Endodermal cell (in vitro differentiated cells): ENCODE measurements around the gene ARMH3. TPM values are rescaled to one million over a fixed set of nuclear protein-coding genes. Genes with fewer than 3 reads are reported as not detected.

Experiments
- DNase-seq: peaks from one replicate; pipeline ENCODE4 v3.0.0-alpha.2; 2017
- H3K27ac ChIP-seq: 2 replicates; pipeline ENCODE4 v1.5.1; 2013; ENCODE audit warnings: mild to moderate bottlenecking, low read depth, low read length, moderate library complexity
- H3K27me3 ChIP-seq: 2 replicates; pipeline ENCODE4 v1.6.1; 2013; ENCODE audit warnings: mild to moderate bottlenecking, low read length, moderate library complexity; ENCODE audit not compliant: insufficient read depth, control insufficient read depth, poor library complexity, severe bottlenecking
- H3K36me3 ChIP-seq: 2 replicates; pipeline ENCODE4 v1.7.0; 2013; ENCODE audit warnings: mild to moderate bottlenecking, low read length, moderate library complexity; ENCODE audit not compliant: control insufficient read depth, insufficient read depth
- H3K4me1 ChIP-seq: one replicate; pipeline ENCODE4 v1.7.0; 2013; ENCODE audit warnings: low read length; ENCODE audit not compliant: control insufficient read depth, insufficient read depth
- H3K4me3 ChIP-seq: 2 replicates; pipeline ENCODE4 v1.5.1; 2013; ENCODE audit warnings: mild to moderate bottlenecking, low read length, moderate library complexity
- H3K9ac ChIP-seq: 2 replicates; pipeline ENCODE4 v1.6.1; 2013; ENCODE audit warnings: mild to moderate bottlenecking, low read length, moderate library complexity; ENCODE audit not compliant: poor library complexity, severe bottlenecking; ENCODE audit errors: extremely low read depth
- H3K9me3 ChIP-seq: 2 replicates; pipeline ENCODE4 v1.6.1; 2013; ENCODE audit warnings: mild to moderate bottlenecking, low read length, moderate library complexity; ENCODE audit not compliant: control insufficient read depth
- H3K27ac Mint-ChIP-seq: 2 replicates; pipeline ENCODE4 v1.8.0; 2020; ENCODE audit warnings: mixed read lengths
- H3K27me3 Mint-ChIP-seq: 2 replicates; pipeline ENCODE4 v1.8.0; 2021; ENCODE audit warnings: mild to moderate bottlenecking, mixed read lengths; ENCODE audit not compliant: insufficient read depth
- H3K36me3 Mint-ChIP-seq: 2 replicates; pipeline ENCODE4 v1.8.0; 2020; ENCODE audit warnings: low read depth, mixed read lengths
- H3K4me1 Mint-ChIP-seq: 2 replicates; pipeline ENCODE4 v1.8.0; 2020; ENCODE audit warnings: mixed read lengths
- H3K4me3 Mint-ChIP-seq: 2 replicates; pipeline ENCODE4 v1.8.0; 2020; ENCODE audit warnings: mild to moderate bottlenecking, moderate library complexity, mixed read lengths
- H3K9me3 Mint-ChIP-seq: 2 replicates; pipeline ENCODE4 v1.8.0; 2020; ENCODE audit warnings: mild to moderate bottlenecking, mixed read lengths
- CTCF ChIP-seq: fragments of 200-600 bp; sonication (generic); conservative IDR thresholded peaks from 2 replicates; pipeline ENCODE4 v1.5.0; 2021; ENCODE audit warnings: antibody characterized with exemption, mild to moderate bottlenecking
- WGBS, 2 experiments: methylation state at CpG; one replicate each; pipeline versions ENCODE4 v1.1.5 to v1.1.7; 2013; ENCODE audit warnings: missing lambda C conversion rate in 2 of 2, mixed read lengths in 1 of 2; ENCODE audit not compliant: insufficient coverage in 1 of 2, insufficient read length in 1 of 2; 5-methylcytosine and 5-hydroxymethylcytosine counted together
- total RNA-seq, 2 donors: library from RNA; stranded (reverse); fragmentation: NEBNext Ultra II Directional in 1 of 2; extraction: Animal tissue kit (Norgen Biotek cat#: 25700) in 1 of 2; gene quantifications; 2 replicates in 1 of 2; 3 replicates in 1 of 2; pipeline ENCODE4 v1.2.1, GENCODE V29; 2021

ARMH3 gene
- total RNA-seq, 2 donors from 2014 or later = 18.0 to 19.7 TPM

- no peak overlapping the region for H3K4me3 Mint-ChIP-seq
- DNase-seq = peak; percentile 71
- H3K9me3 Mint-ChIP-seq = no peaks in the 10 kb centered on the region
- H3K9me3 ChIP-seq = no peaks in the 10 kb centered on the region
- no peak overlapping the region for H3K9ac ChIP-seq
- H3K36me3 ChIP-seq = no peaks in the 10 kb centered on the region
- no peaks in the 10 kb centered on the region for H3K36me3 Mint-ChIP-seq
- H3K27ac ChIP-seq = no peak overlapping the region
- TF ChIP-seq CTCF = peak; percentile 56
- peaks cover 76% of the 10 kb centered on the region for H3K4me1 Mint-ChIP-seq
- no peak overlapping the region for H3K27ac Mint-ChIP-seq
- no peaks in the 10 kb centered on the region for H3K27me3 ChIP-seq
- H3K27me3 Mint-ChIP-seq = no peaks in the 10 kb centered on the region
- H3K4me3 ChIP-seq = no peak overlapping the region
- peaks cover 38% of the 10 kb centered on the region for H3K4me1 ChIP-seq
- 66 to 73% methylated on average over 4 to 6 of the region's 6 CpGs for WGBS, 2 experiments
Measured at GRCh38 chr10:101901340-101901739, 154.6 kb downstream of the ARMH3 start.

- Histone ChIP-seq H3K27ac (no peak overlapping the region), H3K4me3 (no peak overlapping the region), H3K27me3 (no peaks in the 10 kb centered on the region), H3K4me1 (peaks cover 27% of the 10 kb centered on the region), H3K9ac (no peak overlapping the region), H3K36me3 (no peaks in the 10 kb centered on the region), H3K9me3 (no peaks in the 10 kb centered on the region)
- no peaks in the 10 kb centered on the region for H3K36me3 Mint-ChIP-seq
- WGBS, 2 experiments = 79 to 83% methylated on average over 1 to 4 of the region's 4 CpGs
- H3K27ac Mint-ChIP-seq = peak overlapping the region; percentile 26
- H3K9me3 Mint-ChIP-seq = no peaks in the 10 kb centered on the region
- H3K27me3 Mint-ChIP-seq = no peaks in the 10 kb centered on the region
- DNase-seq = no peak
- H3K4me1 Mint-ChIP-seq = peaks cover 82% of the 10 kb centered on the region
- no peak overlapping the region for H3K4me3 Mint-ChIP-seq
- no peak for TF ChIP-seq CTCF
Measured at GRCh38 chr10:101897633-101898032, 158.3 kb downstream of the ARMH3 start.

- WGBS, 2 experiments = 96% methylated on average over 1 of the region's 1 CpG; no CpG with 5 or more reads in 1 of the 2 experiments
- Histone ChIP-seq H3K4me1 (peaks cover 19% of the 10 kb centered on the region), H3K27ac (no peak overlapping the region), H3K27me3 (no peaks in the 10 kb centered on the region), H3K9ac (no peak overlapping the region), H3K9me3 (no peaks in the 10 kb centered on the region), H3K36me3 (no peaks in the 10 kb centered on the region), H3K4me3 (no peak overlapping the region)
- Mint-ChIP-seq H3K4me3 (no peak overlapping the region), H3K9me3 (no peaks in the 10 kb centered on the region), H3K27me3 (no peaks in the 10 kb centered on the region), H3K27ac (no peak overlapping the region), H3K36me3 (no peaks in the 10 kb centered on the region), H3K4me1 (peaks cover 70% of the 10 kb centered on the region)
- TF ChIP-seq CTCF = no peak
- no peak for DNase-seq
Measured at GRCh38 chr10:101896225-101896877, 159.6 kb downstream of the ARMH3 start.
